Measurements from ENCODE around the gene MID1.

Gene MID1

GRCh38 chrX:10607233-10607632, 13.2 kb downstream of the MID1 start:
- DNase-seq (ENCODE audit: low read depth), result no peak
- TF ChIP-seq CTCF (IDR thresholded peaks at IDR 0.05; ENCODE audit: low read depth, low read length) (no peak), MYC (IDR thresholded peaks at IDR 0.05; ENCODE audit: low read depth, low read length) (no peak), POLR2A (IDR thresholded peaks at IDR 0.05; ENCODE audit: extremely low read depth, insufficient read length) (no peak), MAX (IDR thresholded peaks at IDR 0.05; ENCODE audit: low read depth, low read length) (no peak)
- no peak overlapping the region for H3K4me3 ChIP-seq (ENCODE audit: low read depth, low read length)

GRCh38 chrX:10603612-10604011, 16.8 kb downstream of the MID1 start:
- TF ChIP-seq POLR2A (IDR thresholded peaks at IDR 0.05; ENCODE audit: extremely low read depth, insufficient read length) (no peak), MAX (IDR thresholded peaks at IDR 0.05; ENCODE audit: low read depth, low read length) (no peak)
- H3K4me3 ChIP-seq (ENCODE audit: low read depth, low read length), result no peak overlapping the region
- DNase-seq (ENCODE audit: low read depth), result no peak

- no peak overlapping the region for H3K4me3 ChIP-seq (ENCODE audit: low read depth, low read length)
- TF ChIP-seq CTCF (IDR thresholded peaks at IDR 0.05; ENCODE audit: low read depth, low read length), result no peak
- no peak for TF ChIP-seq MAX (IDR thresholded peaks at IDR 0.05; ENCODE audit: low read depth, low read length)
- no peak for TF ChIP-seq MYC (IDR thresholded peaks at IDR 0.05; ENCODE audit: low read depth, low read length)
- no peak for TF ChIP-seq POLR2A (IDR thresholded peaks at IDR 0.05; ENCODE audit: extremely low read depth, insufficient read length)
- DNase-seq (ENCODE audit: low read depth), result no peak
These were observed 17.7 kb downstream of the MID1 start for GRCh38 chrX:10602646-10603045.

- DNase-seq (ENCODE audit: low read depth), result no peak
- no peak overlapping the region for H3K4me3 ChIP-seq (ENCODE audit: low read depth, low read length)
- no peak for TF ChIP-seq MAX (IDR thresholded peaks at IDR 0.05; ENCODE audit: low read depth, low read length)
- no peak for TF ChIP-seq CTCF (IDR thresholded peaks at IDR 0.05; ENCODE audit: low read depth, low read length)
- TF ChIP-seq POLR2A (IDR thresholded peaks at IDR 0.05; ENCODE audit: extremely low read depth, insufficient read length), result no peak
- no peak for TF ChIP-seq MYC (IDR thresholded peaks at IDR 0.05; ENCODE audit: low read depth, low read length)
These were observed 19.9 kb downstream of the MID1 start for GRCh38 chrX:10600479-10600878.

- no peak for DNase-seq (ENCODE audit: low read depth)
- no peak overlapping the region for H3K4me3 ChIP-seq (ENCODE audit: low read depth, low read length)
- TF ChIP-seq MAX (IDR thresholded peaks at IDR 0.05; ENCODE audit: low read depth, low read length) (no peak), CTCF (IDR thresholded peaks at IDR 0.05; ENCODE audit: low read depth, low read length) (no peak), MYC (IDR thresholded peaks at IDR 0.05; ENCODE audit: low read depth, low read length) (no peak), POLR2A (IDR thresholded peaks at IDR 0.05; ENCODE audit: extremely low read depth, insufficient read length) (no peak)
These were observed 21.8 kb downstream of the MID1 start for GRCh38 chrX:10598540-10598939.

GRCh38 chrX:10597871-10598270, 22.5 kb downstream of the MID1 start:
- peak; percentile 38 for DNase-seq (ENCODE audit: low read depth)
- TF ChIP-seq POLR2A (IDR thresholded peaks at IDR 0.05; ENCODE audit: extremely low read depth, insufficient read length) (no peak), CTCF (IDR thresholded peaks at IDR 0.05; ENCODE audit: low read depth, low read length) (peak; percentile 46)
- no peak overlapping the region for H3K4me3 ChIP-seq (ENCODE audit: low read depth, low read length)

Measured in NB4 (cell line).